Fibroblast of mammary gland (primary cell): ENCODE measurements around the gene FANK1.
A peak's percentile ranks its signal among the peaks of the same experiment; 100 is the strongest.

Experiments
- DNase-seq: peaks from one replicate; pipeline ENCODE4 v3.0.0-alpha.2; 2010; ENCODE audit warnings: low read depth
- H3K4me3 ChIP-seq: 2 replicates; pipeline ENCODE4 v1.5.1; 2011; ENCODE audit warnings: low read depth, mild to moderate bottlenecking, low read length, moderate library complexity; ENCODE audit not compliant: control insufficient read depth
- CTCF ChIP-seq: conservative IDR thresholded peaks from 2 replicates; pipeline ENCODE4 v1.5.1; 2011; ENCODE audit warnings: low read depth, low read length, inconsistent platforms; ENCODE audit not compliant: control insufficient read depth, insufficient read depth

The FANK1 gene

GRCh38 chr10:125857185-125857760, 39.1 kb upstream of the FANK1 start:
- TF ChIP-seq CTCF, result no peak
- DNase-seq, result no peak
- H3K4me3 ChIP-seq, result no peak overlapping the region

GRCh38 chr10:125859128-125859817, 37.1 kb upstream of the FANK1 start:
- no peak for TF ChIP-seq CTCF
- no peak for DNase-seq
- H3K4me3 ChIP-seq, result no peak overlapping the region

GRCh38 chr10:125865120-125865519, 31.2 kb upstream of the FANK1 start:
- TF ChIP-seq CTCF, result no peak
- DNase-seq, result no peak
- H3K4me3 ChIP-seq, result no peak overlapping the region

GRCh38 chr10:125866421-125867029, 29.8 kb upstream of the FANK1 start:
- no peak for DNase-seq
- H3K4me3 ChIP-seq, result no peak overlapping the region
- TF ChIP-seq CTCF, result no peak

GRCh38 chr10:125868372-125868975, 27.9 kb upstream of the FANK1 start:
- peak; percentile 64 for DNase-seq
- H3K4me3 ChIP-seq, result no peak overlapping the region
- TF ChIP-seq CTCF, result peak; percentile 83

GRCh38 chr10:125871338-125871737, 25.0 kb upstream of the FANK1 start:
- H3K4me3 ChIP-seq, result no peak overlapping the region
- no peak for DNase-seq
- TF ChIP-seq CTCF, result no peak
